HG03558 (cell line): ENCODE measurements around the gene SH2B2.

ENCODE experiments used
- ATAC-seq: cut with Tn5 transposase; IDR thresholded peaks from one replicate; pipeline ENCODE4 v1.9.1; 2021; ENCODE audit warnings: moderate number of reproducible peaks; ENCODE audit not compliant: unreplicated experiment; ENCODE audit errors: extremely low read depth

The SH2B2 gene

GRCh38 chr7:102286237-102287110 is at the start of gene SH2B2:
TSS of gene SH2B2 (plus strand) at chr7:102286868. CDS start at chr7:102300551, 13,683 bp downstream.
- ATAC-seq, result no peak

- ATAC-seq, result no peak
Measured at GRCh38 chr7:102239206-102239820, 47.4 kb upstream of the SH2B2 start.

GRCh38 chr7:102241431-102241830 is 45.2 kb upstream of the SH2B2 start:
- ATAC-seq, result no peak

- no peak for ATAC-seq
Measured at GRCh38 chr7:102244601-102245000, 42.1 kb upstream of the SH2B2 start.

- no peak for ATAC-seq
Measured at GRCh38 chr7:102248081-102248455, 38.6 kb upstream of the SH2B2 start.

GRCh38 chr7:102248456-102249395 is 37.9 kb upstream of the SH2B2 start:
- no peak for ATAC-seq

GRCh38 chr7:102251531-102252365 is 34.9 kb upstream of the SH2B2 start:
- no peak for ATAC-seq

GRCh38 chr7:102252366-102252982 is 34.2 kb upstream of the SH2B2 start:
- ATAC-seq, result no peak

- no peak for ATAC-seq
Measured at GRCh38 chr7:102253066-102253972, 33.3 kb upstream of the SH2B2 start.

GRCh38 chr7:102253973-102254370 is 32.7 kb upstream of the SH2B2 start:
- ATAC-seq, result no peak

- ATAC-seq, result no peak
Measured at GRCh38 chr7:102254521-102254920, 32.1 kb upstream of the SH2B2 start.

GRCh38 chr7:102255501-102255900 is 31.2 kb upstream of the SH2B2 start:
- no peak for ATAC-seq

- ATAC-seq, result no peak
Measured at GRCh38 chr7:102255916-102256315, 30.8 kb upstream of the SH2B2 start.

GRCh38 chr7:102258073-102258748 is 28.5 kb upstream of the SH2B2 start:
- ATAC-seq, result no peak

- no peak for ATAC-seq
Measured at GRCh38 chr7:102258749-102259107, 27.9 kb upstream of the SH2B2 start.

GRCh38 chr7:102260856-102261255 is 25.8 kb upstream of the SH2B2 start:
- ATAC-seq, result no peak

- ATAC-seq, result no peak
Measured at GRCh38 chr7:102261451-102261850, 25.2 kb upstream of the SH2B2 start.

- no peak for ATAC-seq
Measured at GRCh38 chr7:102262546-102262945, 24.1 kb upstream of the SH2B2 start.
